ENCODE measurements around the gene RNF186.
"Not testable (repeated sequence)": the region's sequence is repeated elsewhere in the genome, so short reads cannot be mapped to it uniquely, and the experiment has no call there.

RNF186 gene

GRCh38 chr1:19825298-19825697 lies 10.2 kb upstream of the RNF186 start:
- no peak overlapping the region for H3K4me3 ChIP-seq (ENCODE audit: low read depth, low read length)
- no peaks in the 10 kb centered on the region for H3K36me3 ChIP-seq (ENCODE audit: control insufficient read depth, insufficient read depth, low read length)
- H3K9me3 ChIP-seq (ENCODE audit: control insufficient read depth, insufficient read depth, low read depth, low read length) = no peaks in the 10 kb centered on the region
- peaks cover 12% of the 10 kb centered on the region for H3K4me1 ChIP-seq (ENCODE audit: control insufficient read depth, insufficient read depth, low read length)
- no peaks in the 10 kb centered on the region for H3K27me3 ChIP-seq (ENCODE audit: control insufficient read depth, insufficient read depth, low read length)
- no peak overlapping the region for H3K27ac ChIP-seq (ENCODE audit: low read depth, low read length)
- H3K9ac ChIP-seq (ENCODE audit: low read length) = no peak overlapping the region

GRCh38 chr1:19824541-19824940 lies 9.5 kb upstream of the RNF186 start:
- no peaks in the 10 kb centered on the region for H3K36me3 ChIP-seq (ENCODE audit: control insufficient read depth, insufficient read depth, low read length)
- no peaks in the 10 kb centered on the region for H3K9me3 ChIP-seq (ENCODE audit: control insufficient read depth, insufficient read depth, low read depth, low read length)
- H3K9ac ChIP-seq (ENCODE audit: low read length) = no peak overlapping the region
- H3K4me3 ChIP-seq (ENCODE audit: low read depth, low read length) = no peak overlapping the region
- H3K4me1 ChIP-seq (ENCODE audit: control insufficient read depth, insufficient read depth, low read length) = peaks cover 15% of the 10 kb centered on the region
- H3K27me3 ChIP-seq (ENCODE audit: control insufficient read depth, insufficient read depth, low read length) = no peaks in the 10 kb centered on the region
- no peak overlapping the region for H3K27ac ChIP-seq (ENCODE audit: low read depth, low read length)

- Histone ChIP-seq H3K36me3 (ENCODE audit: control insufficient read depth, insufficient read depth, low read length) (no peaks in the 10 kb centered on the region), H3K27ac (ENCODE audit: low read depth, low read length) (no peak overlapping the region), H3K4me1 (ENCODE audit: control insufficient read depth, insufficient read depth, low read length) (peaks cover 15% of the 10 kb centered on the region), H3K4me3 (ENCODE audit: low read depth, low read length) (no peak overlapping the region), H3K9ac (ENCODE audit: low read length) (no peak overlapping the region), H3K27me3 (ENCODE audit: control insufficient read depth, insufficient read depth, low read length) (no peaks in the 10 kb centered on the region), H3K9me3 (ENCODE audit: control insufficient read depth, insufficient read depth, low read depth, low read length) (no peaks in the 10 kb centered on the region)
Measured at GRCh38 chr1:19824036-19824435, 9.0 kb upstream of the RNF186 start.

GRCh38 chr1:19819701-19820100 lies 4.6 kb upstream of the RNF186 start:
- no peak overlapping the region for H3K4me3 ChIP-seq (ENCODE audit: low read depth, low read length)
- peaks cover 33% of the 10 kb centered on the region for H3K4me1 ChIP-seq (ENCODE audit: control insufficient read depth, insufficient read depth, low read length)
- H3K36me3 ChIP-seq (ENCODE audit: control insufficient read depth, insufficient read depth, low read length) = no peaks in the 10 kb centered on the region
- H3K9me3 ChIP-seq (ENCODE audit: control insufficient read depth, insufficient read depth, low read depth, low read length) = no peaks in the 10 kb centered on the region
- H3K9ac ChIP-seq (ENCODE audit: low read length) = no peak overlapping the region
- no peaks in the 10 kb centered on the region for H3K27me3 ChIP-seq (ENCODE audit: control insufficient read depth, insufficient read depth, low read length)
- no peak overlapping the region for H3K27ac ChIP-seq (ENCODE audit: low read depth, low read length)

- H3K4me1 ChIP-seq (ENCODE audit: control insufficient read depth, insufficient read depth, low read length) = peaks cover 31% of the 10 kb centered on the region
- H3K4me3 ChIP-seq (ENCODE audit: low read depth, low read length) = no peak overlapping the region
- no peaks in the 10 kb centered on the region for H3K9me3 ChIP-seq (ENCODE audit: control insufficient read depth, insufficient read depth, low read depth, low read length)
- H3K9ac ChIP-seq (ENCODE audit: low read length) = no peak overlapping the region
- no peaks in the 10 kb centered on the region for H3K36me3 ChIP-seq (ENCODE audit: control insufficient read depth, insufficient read depth, low read length)
- no peaks in the 10 kb centered on the region for H3K27me3 ChIP-seq (ENCODE audit: control insufficient read depth, insufficient read depth, low read length)
- no peak overlapping the region for H3K27ac ChIP-seq (ENCODE audit: low read depth, low read length)
Measured at GRCh38 chr1:19818324-19818723, 3.2 kb upstream of the RNF186 start.

- Histone ChIP-seq H3K27me3 (ENCODE audit: control insufficient read depth, insufficient read depth, low read length) (no peaks in the 10 kb centered on the region), H3K4me1 (ENCODE audit: control insufficient read depth, insufficient read depth, low read length) (peaks cover 31% of the 10 kb centered on the region), H3K36me3 (ENCODE audit: control insufficient read depth, insufficient read depth, low read length) (no peaks in the 10 kb centered on the region), H3K9ac (ENCODE audit: low read length) (no peak overlapping the region), H3K27ac (ENCODE audit: low read depth, low read length) (no peak overlapping the region), H3K4me3 (ENCODE audit: low read depth, low read length) (no peak overlapping the region), H3K9me3 (ENCODE audit: control insufficient read depth, insufficient read depth, low read depth, low read length) (no peaks in the 10 kb centered on the region)
Measured at GRCh38 chr1:19817160-19817559, 2.1 kb upstream of the RNF186 start.

GRCh38 chr1:19816737-19817086 lies 1.6 kb upstream of the RNF186 start:
- H3K27me3 ChIP-seq (ENCODE audit: control insufficient read depth, insufficient read depth, low read length); H3K9me3 ChIP-seq (ENCODE audit: control insufficient read depth, insufficient read depth, low read depth, low read length); H3K36me3 ChIP-seq (ENCODE audit: control insufficient read depth, insufficient read depth, low read length); H3K9ac ChIP-seq (ENCODE audit: low read length): not testable (repeated sequence)
- peaks cover 31% of the 10 kb centered on the region for H3K4me1 ChIP-seq (ENCODE audit: control insufficient read depth, insufficient read depth, low read length)
- H3K27ac ChIP-seq (ENCODE audit: low read depth, low read length) = 0 out of 2 replicates have a peak overlapping the region, but pooled peaks have one; percentile 48
- H3K4me3 ChIP-seq (ENCODE audit: low read depth, low read length) = 0 out of 2 replicates have a peak overlapping the region, but pooled peaks have one; percentile 12

- H3K27ac ChIP-seq (ENCODE audit: low read depth, low read length) = peak overlapping the region; percentile 48; the same call in 1 of the 2 replicates
- no peaks in the 10 kb centered on the region for H3K9me3 ChIP-seq (ENCODE audit: control insufficient read depth, insufficient read depth, low read depth, low read length)
- peaks cover 31% of the 10 kb centered on the region for H3K4me1 ChIP-seq (ENCODE audit: control insufficient read depth, insufficient read depth, low read length)
- no peaks in the 10 kb centered on the region for H3K36me3 ChIP-seq (ENCODE audit: control insufficient read depth, insufficient read depth, low read length)
- H3K9ac ChIP-seq (ENCODE audit: low read length) = peak overlapping the region; percentile 7
- peak overlapping the region; percentile 12; the same call in 1 of the 2 replicates for H3K4me3 ChIP-seq (ENCODE audit: low read depth, low read length)
- no peaks in the 10 kb centered on the region for H3K27me3 ChIP-seq (ENCODE audit: control insufficient read depth, insufficient read depth, low read length)
Measured at GRCh38 chr1:19815801-19816736, 986 bp upstream of the RNF186 start.

GRCh38 chr1:19814244-19814661 lies 830 bp downstream of the RNF186 start:
- Histone ChIP-seq H3K36me3 (ENCODE audit: control insufficient read depth, insufficient read depth, low read length) (no peaks in the 10 kb centered on the region), H3K27ac (ENCODE audit: low read depth, low read length) (no peak overlapping the region), H3K9me3 (ENCODE audit: control insufficient read depth, insufficient read depth, low read depth, low read length) (peaks cover 4% of the 10 kb centered on the region), H3K4me1 (ENCODE audit: control insufficient read depth, insufficient read depth, low read length) (peaks cover 28% of the 10 kb centered on the region), H3K9ac (ENCODE audit: low read length) (no peak overlapping the region), H3K4me3 (ENCODE audit: low read depth, low read length) (no peak overlapping the region), H3K27me3 (ENCODE audit: control insufficient read depth, insufficient read depth, low read length) (no peaks in the 10 kb centered on the region)

GRCh38 chr1:19813643-19813960 lies 1.5 kb downstream of the RNF186 start:
- no peaks in the 10 kb centered on the region for H3K36me3 ChIP-seq (ENCODE audit: control insufficient read depth, insufficient read depth, low read length)
- no peak overlapping the region for H3K9ac ChIP-seq (ENCODE audit: low read length)
- no peaks in the 10 kb centered on the region for H3K27me3 ChIP-seq (ENCODE audit: control insufficient read depth, insufficient read depth, low read length)
- peaks cover 5% of the 10 kb centered on the region for H3K9me3 ChIP-seq (ENCODE audit: control insufficient read depth, insufficient read depth, low read depth, low read length)
- no peak overlapping the region for H3K27ac ChIP-seq (ENCODE audit: low read depth, low read length)
- no peak overlapping the region for H3K4me3 ChIP-seq (ENCODE audit: low read depth, low read length)
- H3K4me1 ChIP-seq (ENCODE audit: control insufficient read depth, insufficient read depth, low read length) = peaks cover 28% of the 10 kb centered on the region

GRCh38 chr1:19812875-19813642 lies 2.0 kb downstream of the RNF186 start:
- Histone ChIP-seq H3K9ac (ENCODE audit: low read length) (no peak overlapping the region), H3K27me3 (ENCODE audit: control insufficient read depth, insufficient read depth, low read length) (no peaks in the 10 kb centered on the region), H3K4me1 (ENCODE audit: control insufficient read depth, insufficient read depth, low read length) (peaks cover 28% of the 10 kb centered on the region), H3K9me3 (ENCODE audit: control insufficient read depth, insufficient read depth, low read depth, low read length) (peaks cover 5% of the 10 kb centered on the region), H3K4me3 (ENCODE audit: low read depth, low read length) (no peak overlapping the region), H3K36me3 (ENCODE audit: control insufficient read depth, insufficient read depth, low read length) (no peaks in the 10 kb centered on the region), H3K27ac (ENCODE audit: low read depth, low read length) (no peak overlapping the region)

All from HUES6 (cell line).